HG02763 (cell line): ENCODE data around the gene PNPLA6.
"Not testable (repeated sequence)": the region's sequence is repeated elsewhere in the genome, so short reads cannot be mapped to it uniquely, and the experiment has no call there.

ENCODE experiments used
- ATAC-seq: cut with Tn5 transposase; IDR thresholded peaks from one replicate; pipeline ENCODE4 v1.9.1; 2021; ENCODE audit warnings: mild to moderate bottlenecking, moderate library complexity; ENCODE audit not compliant: unreplicated experiment

Gene PNPLA6

DNA sequence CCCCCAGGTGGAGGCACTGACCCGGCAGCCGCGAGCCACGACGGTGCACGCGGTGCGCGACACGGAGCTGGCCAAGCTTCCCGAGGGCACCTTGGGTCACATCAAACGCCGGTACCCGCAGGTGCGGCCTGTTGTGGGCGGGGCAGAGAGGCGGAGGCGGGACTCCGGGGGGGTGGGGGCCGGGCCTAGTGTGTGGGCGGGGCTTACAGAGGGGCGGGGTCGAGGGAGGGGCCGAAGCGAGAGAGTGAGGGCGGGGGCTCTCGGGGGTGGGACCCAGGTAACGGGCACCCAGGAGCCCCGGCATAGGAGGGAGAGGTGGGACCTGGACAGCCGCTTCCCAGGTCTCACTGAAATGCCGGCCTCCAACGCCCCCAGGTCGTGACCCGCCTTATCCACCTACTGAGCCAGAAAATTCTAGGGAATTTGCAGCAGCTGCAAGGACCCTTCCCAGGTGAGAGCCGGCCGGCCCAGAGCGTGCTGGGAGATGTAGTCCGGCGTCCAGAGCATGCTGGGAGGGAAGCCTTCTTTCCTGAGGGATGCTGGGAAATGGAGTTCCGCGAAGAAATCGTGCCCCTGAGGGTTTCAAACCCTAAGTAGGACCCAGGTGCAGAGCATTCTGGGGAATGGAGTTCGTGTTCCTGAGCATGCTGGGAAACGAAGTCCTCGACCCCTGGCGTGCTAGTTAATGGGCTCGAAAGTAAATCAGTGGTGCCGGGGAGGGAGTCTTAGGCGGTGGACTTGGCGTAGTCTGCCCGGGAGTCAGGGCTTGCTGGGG, 15.7 kb downstream of the PNPLA6 start:
- ATAC-seq: no peak

DNA sequence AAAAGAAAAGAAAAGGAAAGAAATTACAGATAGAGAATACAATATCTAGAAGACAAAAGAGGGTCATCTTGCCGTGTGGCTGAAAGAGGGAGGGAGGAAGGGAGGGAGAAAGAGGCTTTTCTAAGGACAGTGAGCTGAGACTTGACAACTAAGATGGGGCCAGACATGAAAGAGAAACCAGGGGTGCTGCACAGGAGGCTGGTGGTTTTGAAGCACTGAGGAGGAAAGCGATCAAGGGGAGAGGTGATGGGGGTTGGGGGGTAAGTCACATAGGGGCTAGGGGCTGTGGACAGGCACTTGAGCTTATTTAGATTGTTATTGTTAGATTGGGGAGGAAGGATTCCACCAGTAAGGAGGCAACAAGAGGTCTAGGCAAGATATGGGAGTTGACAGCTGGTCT, 17.3 kb downstream of the PNPLA6 start:
- ATAC-seq: no peak

DNA sequence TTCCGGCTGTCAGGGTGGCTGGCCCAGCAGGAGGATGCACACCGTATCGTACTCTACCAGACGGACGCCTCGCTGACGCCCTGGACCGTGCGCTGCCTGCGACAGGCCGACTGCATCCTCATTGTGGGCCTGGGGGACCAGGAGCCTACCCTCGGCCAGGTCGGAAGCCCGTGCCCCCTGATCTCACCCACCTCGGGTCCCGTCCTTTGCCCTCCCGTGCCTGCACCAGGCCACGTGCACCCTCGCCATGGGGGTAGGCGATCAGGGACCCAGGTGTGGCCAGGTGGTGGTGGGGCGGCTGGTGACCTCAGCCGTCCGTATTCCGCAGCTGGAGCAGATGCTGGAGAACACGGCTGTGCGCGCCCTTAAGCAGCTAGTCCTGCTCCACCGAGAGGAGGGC, 19.0 kb downstream of the PNPLA6 start:
- no peak for ATAC-seq

DNA sequence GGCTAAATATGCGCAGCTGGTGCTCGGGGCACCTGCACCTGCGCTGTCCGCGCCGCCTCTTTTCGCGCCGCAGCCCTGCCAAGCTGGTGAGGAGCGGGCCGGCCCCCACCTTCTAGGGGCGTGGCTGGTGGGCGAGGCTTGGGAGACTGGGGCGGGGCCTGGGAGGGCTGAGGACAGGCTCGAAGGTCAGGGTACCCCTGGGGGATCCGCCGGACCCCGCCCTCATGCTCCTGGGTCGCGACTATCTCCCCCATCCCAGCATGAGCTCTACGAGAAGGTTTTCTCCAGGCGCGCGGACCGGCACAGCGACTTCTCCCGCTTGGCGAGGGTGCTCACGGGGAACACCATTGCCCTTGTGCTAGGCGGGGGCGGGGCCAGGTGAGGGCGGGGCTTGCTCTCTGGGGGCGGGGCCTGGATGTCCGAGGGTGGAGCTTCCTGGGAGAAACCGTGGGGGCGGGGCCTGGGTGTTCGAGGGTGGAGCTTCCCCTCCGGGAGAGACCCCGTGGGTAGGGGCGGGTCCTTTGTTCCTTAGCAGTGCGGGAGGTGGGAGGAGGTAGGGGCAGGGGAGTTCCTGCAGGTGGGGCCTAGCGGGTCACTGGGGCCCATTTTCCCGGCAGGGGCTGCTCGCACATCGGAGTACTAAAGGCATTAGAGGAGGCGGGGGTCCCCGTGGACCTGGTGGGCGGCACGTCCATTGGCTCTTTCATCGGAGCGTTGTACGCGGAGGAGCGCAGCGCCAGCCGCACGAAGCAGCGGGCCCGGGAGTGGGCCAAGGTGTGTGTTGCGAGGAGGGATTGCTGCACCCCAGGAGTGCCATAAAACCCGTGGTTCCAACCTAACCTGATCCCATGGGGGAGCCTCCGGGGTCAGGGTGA, 19.7 kb downstream of the PNPLA6 start:
- ATAC-seq: no peak

DNA sequence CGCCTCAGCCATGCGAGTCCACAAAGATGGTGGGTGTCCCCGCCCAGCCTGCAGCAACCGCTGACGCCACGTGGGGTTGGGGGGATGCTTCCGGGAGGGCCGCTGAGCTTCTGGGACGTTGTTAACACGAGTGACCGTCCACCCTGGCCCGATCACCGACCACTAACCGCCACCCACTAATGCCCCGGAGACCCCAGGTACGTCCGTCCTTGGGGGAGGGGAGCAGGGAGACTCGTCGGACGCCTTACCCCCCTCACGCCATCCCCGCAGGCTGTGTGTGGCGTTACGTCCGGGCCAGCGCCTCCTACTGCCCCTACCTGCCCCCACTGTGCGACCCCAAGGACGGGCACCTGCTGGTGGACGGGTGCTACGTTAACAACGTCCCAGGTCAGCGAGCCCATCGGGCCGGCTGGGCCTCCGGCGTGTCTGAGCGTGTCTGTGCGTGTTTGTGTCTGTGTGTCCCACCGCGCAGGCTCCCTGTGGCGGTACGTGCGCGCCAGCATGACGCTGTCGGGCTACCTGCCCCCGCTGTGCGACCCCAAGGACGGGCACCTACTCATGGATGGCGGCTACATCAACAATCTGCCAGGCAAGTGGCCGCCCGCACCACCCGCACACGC, 21.3 kb downstream of the PNPLA6 start:
- ATAC-seq: no peak

DNA sequence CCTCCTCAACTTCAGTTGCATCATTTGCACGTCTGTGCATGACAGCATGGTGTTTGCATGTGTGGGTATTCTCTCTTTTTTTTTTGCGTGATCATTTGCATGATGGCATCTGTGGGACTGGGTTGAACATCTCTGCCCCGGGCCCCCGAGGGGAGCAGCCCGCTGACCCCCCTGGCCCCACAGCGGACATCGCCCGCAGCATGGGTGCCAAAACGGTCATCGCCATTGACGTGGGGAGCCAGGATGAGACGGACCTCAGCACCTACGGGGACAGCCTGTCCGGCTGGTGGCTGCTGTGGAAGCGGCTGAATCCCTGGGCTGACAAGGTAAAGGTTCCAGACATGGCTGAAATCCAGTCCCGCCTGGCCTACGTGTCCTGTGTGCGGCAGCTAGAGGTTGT, 23.1 kb downstream of the PNPLA6 start:
- ATAC-seq: no peak

DNA sequence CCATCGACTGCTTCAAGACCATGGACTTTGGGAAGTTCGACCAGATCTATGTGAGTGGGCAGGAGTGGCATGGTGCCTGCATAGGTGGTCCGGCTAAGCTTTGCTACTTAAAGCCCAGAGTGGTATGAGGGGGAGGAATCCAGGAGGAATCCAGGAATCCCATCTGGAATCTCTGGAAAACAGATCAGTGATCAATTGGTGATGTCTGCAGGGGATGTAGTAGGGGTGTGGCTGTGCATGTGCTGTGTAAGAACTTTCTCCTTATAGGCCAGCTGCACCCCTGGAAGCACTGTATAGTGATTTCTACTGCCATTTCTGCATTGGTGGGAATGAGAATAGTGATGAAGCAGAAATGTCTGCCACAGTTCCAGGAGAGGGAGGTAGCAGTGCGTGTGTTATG, 23.6 kb downstream of the PNPLA6 start:
- no peak for ATAC-seq

DNA sequence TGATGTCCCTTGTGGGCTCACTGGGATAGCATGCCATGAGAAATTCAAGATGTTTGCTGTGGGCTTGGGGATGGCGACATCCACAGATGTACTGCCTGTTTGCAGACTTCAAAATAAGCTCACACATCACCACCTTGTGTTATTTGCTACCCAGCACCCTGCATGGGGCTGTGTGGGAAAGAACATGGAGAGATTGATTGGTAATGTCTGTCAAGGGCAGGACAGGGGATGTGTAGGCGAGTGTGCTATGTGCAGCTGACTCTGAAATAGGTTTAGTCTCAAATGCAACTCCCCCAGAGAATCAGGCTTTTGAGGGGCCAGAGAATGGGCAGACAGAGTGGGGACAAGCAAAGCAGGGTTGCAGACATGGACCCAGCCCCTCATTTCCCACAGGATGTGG, 24.7 kb downstream of the PNPLA6 start:
- ATAC-seq: no peak

DNA sequence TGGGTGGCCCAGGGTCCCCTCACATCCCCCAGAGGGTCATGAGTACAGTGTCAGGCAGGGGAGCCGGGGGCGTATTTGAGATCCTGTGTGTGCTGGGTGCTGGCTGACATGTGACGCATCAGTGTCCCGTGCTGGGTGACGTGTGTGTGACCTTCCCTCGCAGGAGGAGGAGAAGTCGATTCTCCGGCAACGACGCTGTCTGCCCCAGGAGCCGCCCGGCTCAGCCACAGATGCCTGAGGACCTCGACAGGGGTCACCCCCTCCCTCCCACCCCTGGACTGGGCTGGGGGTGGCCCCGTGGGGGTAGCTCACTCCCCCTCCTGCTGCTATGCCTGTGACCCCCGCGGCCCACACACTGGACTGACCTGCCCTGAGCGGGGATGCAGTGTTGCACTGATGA, 25.8 kb downstream of the PNPLA6 start:
- ATAC-seq: no peak

DNA sequence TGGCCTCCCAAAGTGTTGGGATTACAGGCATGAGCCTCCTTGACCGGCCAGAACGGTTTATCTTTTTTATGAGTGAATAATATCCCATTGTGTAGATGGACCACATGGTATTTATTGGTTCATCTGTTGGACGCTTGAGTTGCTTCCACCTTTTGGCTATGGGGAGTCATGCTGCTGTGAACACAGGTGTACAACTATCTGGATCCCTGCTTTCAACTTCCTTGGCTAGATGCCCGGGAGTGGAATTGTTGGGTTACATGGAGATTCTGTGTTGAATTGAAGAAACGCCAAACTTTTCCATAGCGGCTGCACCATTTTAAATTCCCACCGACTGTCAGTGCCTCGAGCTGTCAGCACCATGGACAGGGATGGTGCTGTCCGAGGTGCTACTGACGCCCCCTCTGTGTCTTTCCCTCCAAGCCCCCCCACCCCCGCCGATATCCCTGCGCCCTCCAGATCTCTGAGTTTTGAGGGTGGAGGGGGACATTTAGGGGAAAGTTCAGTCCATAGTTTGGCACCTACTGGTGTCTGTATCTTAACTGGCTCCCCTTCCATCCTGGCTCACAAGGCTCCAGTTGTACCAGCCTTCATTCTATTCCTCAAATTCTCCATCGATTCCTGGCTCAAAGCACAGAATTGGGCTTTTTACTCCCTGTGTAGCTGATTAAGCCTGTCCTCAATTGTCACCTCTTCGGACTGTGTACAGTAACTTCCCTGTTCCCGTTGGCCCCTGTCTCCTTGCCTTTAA, 27.3 kb downstream of the PNPLA6 start:
- ATAC-seq: no peak

DNA sequence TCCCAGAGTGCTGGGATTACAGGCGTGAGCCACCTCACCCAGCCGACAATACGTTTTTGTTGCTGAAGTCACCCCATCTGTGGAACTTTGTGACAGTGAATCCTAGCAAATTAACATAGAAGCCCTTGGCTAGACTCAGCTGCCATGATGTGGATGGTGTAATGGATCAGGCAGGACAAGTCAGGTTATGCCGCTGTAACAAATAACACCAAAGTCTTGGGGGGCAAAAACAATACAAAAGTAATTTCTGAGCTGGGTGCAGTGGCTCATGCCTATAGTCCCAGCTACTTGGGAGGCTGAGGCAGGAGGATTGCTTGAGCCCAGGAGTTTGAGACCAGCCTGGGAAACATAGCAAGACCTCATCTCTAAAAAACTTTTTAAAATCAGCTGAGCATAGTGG, 29.3 kb downstream of the PNPLA6 start:
- no peak for ATAC-seq

DNA sequence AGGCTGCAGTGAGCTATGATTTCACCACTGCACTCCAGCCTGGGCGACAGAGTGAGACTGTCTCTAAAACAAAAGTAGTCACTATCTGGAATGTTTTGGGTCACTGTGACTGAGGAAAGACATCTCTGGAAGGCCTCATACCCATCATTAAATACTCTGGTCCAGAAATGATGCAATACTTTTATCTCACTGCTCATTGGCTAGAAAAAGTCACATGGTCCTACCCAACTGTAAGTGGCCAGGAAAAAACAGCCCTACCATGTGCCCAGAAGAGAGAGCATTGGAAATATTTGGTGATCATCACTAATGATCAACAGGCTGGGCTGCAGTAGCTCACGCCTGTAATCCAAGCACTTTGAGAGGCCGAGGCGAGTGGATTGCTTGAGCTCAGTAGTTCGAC, 29.8 kb downstream of the PNPLA6 start:
- ATAC-seq: no peak

DNA sequence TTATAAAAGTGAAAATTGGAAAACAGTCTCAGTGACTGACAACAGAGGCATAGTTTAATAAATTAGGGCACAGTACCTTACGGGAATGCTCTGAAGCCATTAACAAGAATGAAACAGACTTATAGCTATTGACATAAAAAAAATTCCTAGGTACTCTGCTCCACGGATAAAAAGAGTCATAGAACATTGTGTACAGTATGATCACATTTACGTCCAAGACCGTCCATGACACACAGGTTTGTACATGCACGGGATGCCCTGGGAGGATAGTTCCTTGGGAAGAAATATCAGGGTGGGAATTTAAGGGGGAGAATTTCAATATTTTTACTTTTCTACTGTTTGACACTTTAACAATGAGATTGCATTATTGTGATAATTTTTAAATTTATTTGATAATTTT, 35.2 kb downstream of the PNPLA6 start:
- no peak for ATAC-seq

DNA sequence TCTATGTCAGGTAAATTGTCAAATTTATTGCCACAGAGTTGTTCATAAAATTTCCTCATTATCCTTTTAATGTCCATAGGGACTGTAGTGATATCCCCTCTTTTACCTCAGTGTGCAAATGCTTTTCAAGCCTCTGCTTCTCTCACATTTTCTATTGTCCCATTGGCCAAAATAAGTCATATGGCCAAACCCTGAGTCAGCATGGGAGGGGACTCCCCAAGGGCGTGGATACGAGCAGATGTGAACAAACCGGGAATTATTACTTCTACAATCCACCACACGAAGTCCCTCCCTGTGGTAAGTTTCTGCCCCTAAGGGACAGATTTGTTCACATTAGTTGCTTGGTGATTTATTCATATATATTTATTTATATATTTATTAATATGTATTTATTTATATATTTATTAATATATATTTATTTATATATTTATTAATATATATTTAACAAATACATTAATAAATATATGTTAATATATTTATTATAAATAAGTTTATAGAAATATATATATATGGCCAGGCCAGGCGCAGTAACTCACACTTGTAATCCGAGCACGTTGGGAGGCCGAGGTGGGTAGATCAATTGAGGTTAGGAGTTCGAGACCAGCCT, 40.0 kb downstream of the PNPLA6 start:
- no peak for ATAC-seq

DNA sequence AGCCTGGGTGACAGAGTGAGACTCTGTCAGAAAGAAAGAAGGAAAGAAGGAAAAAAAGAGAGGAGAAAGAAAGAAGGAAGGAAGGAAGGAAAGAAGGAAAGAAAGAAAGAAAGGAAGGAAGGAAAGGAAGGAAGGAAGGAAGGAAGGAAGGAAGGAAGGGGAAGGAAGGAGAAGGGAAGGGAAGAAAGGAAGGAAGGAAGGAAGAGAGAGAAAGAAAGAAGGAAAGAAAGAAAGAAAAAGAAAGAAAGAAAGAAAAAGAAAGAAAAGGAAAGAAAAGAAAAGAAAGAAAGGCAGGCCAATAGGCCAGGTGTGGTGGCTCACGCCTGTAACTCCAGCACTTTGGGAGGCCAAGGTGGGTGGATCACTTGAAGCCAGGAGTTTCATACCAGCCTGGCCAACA, 41.9 kb downstream of the PNPLA6 start:
- ATAC-seq: not testable (repeated sequence)

DNA sequence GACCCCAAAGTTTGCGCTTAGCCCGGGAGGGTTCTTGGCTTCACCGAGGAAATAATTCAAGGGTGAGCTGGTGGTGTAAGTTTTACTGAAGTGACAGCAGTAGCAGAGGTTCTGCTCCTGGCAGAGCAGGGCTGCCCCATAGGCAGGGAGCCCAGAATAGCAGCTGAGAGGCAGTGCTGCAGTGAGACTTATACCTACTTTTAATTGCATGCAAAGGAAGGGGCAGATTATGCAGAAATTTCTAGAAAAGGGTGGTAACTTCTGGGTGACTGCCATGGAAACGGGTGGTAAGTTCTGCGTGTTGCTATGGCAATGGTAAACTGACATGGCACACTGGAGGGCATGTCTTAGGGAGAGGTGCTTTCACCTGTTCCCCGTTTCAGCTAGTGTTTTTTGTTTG, 42.6 kb downstream of the PNPLA6 start:
- no peak for ATAC-seq

DNA sequence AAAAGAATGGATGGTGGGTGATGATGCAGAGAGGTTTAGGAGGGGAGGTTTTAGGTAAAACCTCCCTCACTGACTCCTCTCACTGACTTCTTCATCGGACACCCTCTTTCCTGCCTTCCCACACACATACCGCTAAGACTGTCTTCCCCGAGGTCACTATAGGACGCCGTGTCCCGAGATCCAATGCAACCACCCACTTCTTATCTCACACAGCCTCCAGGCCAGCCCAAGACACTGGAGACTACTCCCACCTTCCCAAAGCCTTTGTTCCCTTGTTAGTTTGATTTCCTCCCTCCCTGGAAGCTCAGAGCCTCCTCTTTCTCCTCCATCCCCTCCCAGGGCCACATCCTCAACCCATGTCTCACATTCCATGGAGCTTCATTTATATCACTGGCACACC, 43.7 kb downstream of the PNPLA6 start:
- no peak for ATAC-seq

DNA sequence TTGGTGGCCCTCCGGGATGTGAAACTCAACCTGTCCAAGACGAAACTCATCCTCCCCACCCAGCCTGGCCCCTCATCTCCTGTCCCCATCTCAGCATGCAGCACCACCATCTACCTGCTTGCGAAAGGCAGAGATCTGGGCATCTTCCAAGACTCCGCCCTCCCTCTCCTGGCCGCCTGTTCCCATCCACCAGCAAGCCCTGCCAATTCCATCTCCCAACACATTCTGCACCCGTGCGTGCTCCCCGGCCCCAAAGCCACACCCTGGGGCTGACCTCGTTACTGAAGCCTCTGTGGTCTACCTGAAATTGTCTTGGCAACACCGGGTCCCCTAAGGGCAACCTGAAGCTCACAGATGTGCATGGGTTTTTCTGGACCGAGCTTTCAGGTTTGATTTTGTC, 46.9 kb downstream of the PNPLA6 start:
- no peak for ATAC-seq

DNA sequence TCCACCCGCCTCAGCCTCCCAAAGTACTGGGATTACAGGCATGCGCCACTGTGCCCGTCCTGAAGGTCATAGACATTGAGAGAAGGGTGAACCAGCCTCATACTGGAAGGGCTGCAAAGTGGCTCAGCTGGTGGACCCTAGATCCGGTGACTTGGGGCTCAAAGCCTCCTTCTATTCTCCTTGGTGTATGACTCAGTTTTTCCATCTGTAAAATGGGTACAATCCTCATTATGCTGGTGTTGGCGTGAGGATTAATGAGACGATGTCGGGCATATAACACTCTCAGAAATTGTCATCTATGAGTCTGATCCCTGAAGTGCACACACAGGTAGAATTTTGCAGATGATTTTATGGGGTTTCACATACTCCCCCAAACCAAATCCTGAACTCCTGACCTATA, 54.3 kb downstream of the PNPLA6 start:
- no peak for ATAC-seq

DNA sequence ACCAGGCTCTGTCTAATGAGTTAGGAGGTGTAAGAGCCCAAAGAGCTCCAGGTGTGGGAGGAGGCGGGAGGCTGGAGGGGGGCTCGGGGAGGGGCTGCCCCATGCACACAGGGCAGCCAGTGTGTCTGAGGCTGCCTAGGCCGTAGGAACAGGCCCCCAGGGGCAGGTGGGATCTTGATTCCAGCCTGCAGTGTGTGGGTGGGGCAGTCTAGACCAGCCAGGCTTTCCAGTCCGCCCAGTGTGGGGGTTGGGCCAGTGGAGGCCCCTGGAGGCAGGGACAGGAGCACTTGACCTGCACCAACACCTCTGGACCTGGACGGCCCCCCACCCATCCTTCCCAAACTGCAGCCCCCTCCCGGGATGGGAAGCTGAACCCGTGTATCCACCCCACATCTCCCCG, 54.7 kb downstream of the PNPLA6 start:
- ATAC-seq: no peak
